H1 (cell line): ENCODE results near the gene GPBP1. TPM values are rescaled to one million over a fixed set of nuclear protein-coding genes. Genes with fewer than 3 reads are reported as not detected.

ENCODE experiments used
- CTCF ChIA-PET: fragments of 300-600 bp; sonication (Branson Sonifier 250); formaldehyde crosslinking; loops from one replicate; lab custom pipeline; 2021; ENCODE audit not compliant: partially characterized antibody; lab: Charles Lee
- POLR2A ChIA-PET: fragments of 300-600 bp; sonication (Branson Sonifier 250); formaldehyde crosslinking; loops from one replicate; lab custom pipeline; 2021; ENCODE audit warnings: inconsistent platforms; ENCODE audit not compliant: partially characterized antibody; lab: Charles Lee
- DNase-seq, 2 experiments: peaks; one replicate each; pipeline versions ENCODE4 v3.0.0 to v3.0.0-alpha.2; 2010 to 2022; ENCODE audit warnings: low spot score in 2 of 2, low read depth in 1 of 2, mixed read lengths in 1 of 2
- FAIRE-seq: peaks from 2 replicates; lab custom pipeline; 2011; peaks lifted over from hg19 to GRCh38; lab: Jason Lieb, UNC
- H2AFZ ChIP-seq: 2 replicates; pipeline ENCODE4 v1.8.1; 2012; ENCODE audit warnings: low read length, inconsistent platforms
- H2AK5ac ChIP-seq: 2 replicates; pipeline ENCODE4 v1.6.1; 2013; ENCODE audit warnings: low read depth, low read length
- H2BK120ac ChIP-seq: replicated peaks from 2 replicates; pipeline ENCODE3; 2013; ENCODE audit warnings: low read depth, low read length, inconsistent platforms
- H2BK12ac ChIP-seq: 2 replicates; pipeline ENCODE4 v1.6.1; 2013; ENCODE audit warnings: low read depth, low read length
- H2BK15ac ChIP-seq: 2 replicates; pipeline ENCODE4 v1.6.1; 2013; ENCODE audit warnings: low read length
- H2BK20ac ChIP-seq: 2 replicates; pipeline ENCODE4 v1.6.1; 2013; ENCODE audit warnings: low read length
- H2BK5ac ChIP-seq: 2 replicates; pipeline ENCODE4 v1.6.1; 2013; ENCODE audit warnings: low read depth, low read length
- H3K14ac ChIP-seq: 2 replicates; pipeline ENCODE4 v1.6.1; 2013; ENCODE audit warnings: inconsistent platforms; ENCODE audit not compliant: insufficient read length
- H3K18ac ChIP-seq: 2 replicates; pipeline ENCODE4 v1.6.1; 2013; ENCODE audit warnings: low read length; ENCODE audit errors: extremely low read depth
- H3K23ac ChIP-seq: 2 replicates; pipeline ENCODE4 v1.6.1; 2013; ENCODE audit warnings: inconsistent platforms; ENCODE audit not compliant: insufficient read length
- H3K23me2 ChIP-seq: 2 replicates; pipeline ENCODE4 v1.6.1; 2013; ENCODE audit warnings: low read depth, low read length
- H3K27ac ChIP-seq: 2 replicates; pipeline ENCODE4 v1.6.1; 2011; ENCODE audit warnings: low read depth, low read length, inconsistent platforms
- H3K27me3 ChIP-seq, 4 experiments: replicated peaks in 1 of 4; 1 replicate in 1 of 4; 2 replicates in 3 of 4; pipeline versions ENCODE4 v1.6.1 to v1.8.1; 2011 to 2013; ENCODE audit warnings: low read length in 3 of 4, mild to moderate bottlenecking in 3 of 4, inconsistent platforms in 2 of 4, mixed read lengths in 2 of 4, moderate library complexity in 1 of 4; ENCODE audit not compliant: control insufficient read depth in 3 of 4, insufficient read depth in 3 of 4; ENCODE audit errors: extremely low read depth in 1 of 4
- H3K36me3 ChIP-seq, 4 experiments: 2 replicates each; pipeline versions ENCODE4 v1.6.1 to v1.8.1; 2011 to 2013; ENCODE audit warnings: mild to moderate bottlenecking in 4 of 4, low read length in 3 of 4, moderate library complexity in 2 of 4, control low read depth in 1 of 4, inconsistent platforms in 1 of 4; ENCODE audit not compliant: insufficient read depth in 4 of 4, control insufficient read depth in 2 of 4
- H3K4ac ChIP-seq: replicated peaks from 2 replicates; pipeline ENCODE3; 2013; ENCODE audit warnings: low read length, low read depth, mixed read lengths, inconsistent platforms; ENCODE audit not compliant: insufficient read length
- H3K4me1 ChIP-seq, 4 experiments: replicated peaks in 1 of 4; 1 replicate in 1 of 4; 2 replicates in 3 of 4; pipeline versions ENCODE4 v1.6.1 to v1.8.1; 2011 to 2013; ENCODE audit warnings: low read length in 3 of 4, inconsistent platforms in 2 of 4, mixed read lengths in 1 of 4; ENCODE audit not compliant: insufficient read depth in 4 of 4, control insufficient read depth in 3 of 4
- H3K4me2 ChIP-seq, 2 experiments: 2 replicates each; pipeline versions ENCODE4 v1.6.1 to v1.8.1; 2011 to 2013; ENCODE audit warnings: low read depth in 2 of 2, low read length in 2 of 2, control low read depth in 1 of 2, inconsistent platforms in 1 of 2, mild to moderate bottlenecking in 1 of 2; ENCODE audit not compliant: insufficient read depth in 1 of 2
- H3K4me3 ChIP-seq, 4 experiments: fragments of 200-600, 300-600 bp in 1 of 4; sonication (generic), shearing (Covaris generic), sonication (Bioruptor Twin) in 1 of 4; 2 replicates each; pipeline versions ENCODE4 v1.5.1 to v1.8.1; 2011 to 2016; ENCODE audit warnings: low read length in 4 of 4, low read depth in 3 of 4, control low read depth in 2 of 4, inconsistent platforms in 2 of 4, mild to moderate bottlenecking in 2 of 4, mixed read lengths in 1 of 4, moderate library complexity in 1 of 4; ENCODE audit not compliant: insufficient read depth in 2 of 4; ENCODE audit errors: extremely low read depth in 1 of 4
- H3K56ac ChIP-seq: replicated peaks from 2 replicates; pipeline ENCODE3; 2013; ENCODE audit warnings: low read depth, mild to moderate bottlenecking, mixed read lengths, low read length, inconsistent platforms; ENCODE audit not compliant: insufficient read length
- H3K79me1 ChIP-seq: 2 replicates; pipeline ENCODE4 v1.6.1; 2013; ENCODE audit warnings: low read depth, low read length, control low read depth
- H3K79me2 ChIP-seq, 2 experiments: 2 replicates each; pipeline versions ENCODE4 v1.6.1 to v1.8.1; 2012 to 2013; ENCODE audit warnings: low read length in 2 of 2, mild to moderate bottlenecking in 2 of 2, inconsistent platforms in 1 of 2; ENCODE audit not compliant: insufficient read depth in 2 of 2, control insufficient read depth in 1 of 2
- H3K9ac ChIP-seq, 4 experiments: replicated peaks in 1 of 4; 1 replicate in 1 of 4; 2 replicates in 3 of 4; pipeline versions ENCODE4 v1.6.1 to v1.8.1; 2011 to 2013; ENCODE audit warnings: low read depth in 3 of 4, low read length in 3 of 4, control low read depth in 2 of 4, mild to moderate bottlenecking in 2 of 4, moderate library complexity in 2 of 4, inconsistent platforms in 1 of 4; ENCODE audit errors: extremely low read depth in 1 of 4
- H3K9me3 ChIP-seq, 2 experiments: 2 replicates each; pipeline versions ENCODE4 v1.6.1 to v1.8.1; 2012 to 2013; ENCODE audit warnings: mild to moderate bottlenecking in 2 of 2, moderate library complexity in 2 of 2, control low read depth in 1 of 2, inconsistent platforms in 1 of 2, low read depth in 1 of 2, low read length in 1 of 2, mixed read lengths in 1 of 2; ENCODE audit not compliant: insufficient read depth in 2 of 2
- H4K20me1 ChIP-seq, 2 experiments: replicated peaks in 1 of 2; 2 replicates each; pipeline versions ENCODE3 to v1.8.1; 2011 to 2013; ENCODE audit warnings: inconsistent platforms in 2 of 2, low read length in 2 of 2, mild to moderate bottlenecking in 1 of 2; ENCODE audit not compliant: insufficient read depth in 2 of 2, control insufficient read depth in 1 of 2
- H4K5ac ChIP-seq: 2 replicates; pipeline ENCODE4 v1.6.1; 2013; ENCODE audit warnings: low read length, low read depth, mixed read lengths, inconsistent platforms; ENCODE audit not compliant: insufficient read length
- H4K8ac ChIP-seq: 2 replicates; pipeline ENCODE4 v1.8.0; 2013; ENCODE audit warnings: mild to moderate bottlenecking, moderate library complexity, low read length, inconsistent platforms; ENCODE audit not compliant: insufficient read depth; ENCODE audit errors: extremely low read depth
- H4K91ac ChIP-seq: replicated peaks from 2 replicates; pipeline ENCODE3; 2013; ENCODE audit warnings: low read length, mixed read lengths, inconsistent platforms; ENCODE audit not compliant: insufficient read length
- CTBP2 ChIP-seq: IDR thresholded peaks from 2 replicates; pipeline ENCODE4 v1.7.0; 2011; ENCODE audit warnings: borderline replicate concordance, mild to moderate bottlenecking, moderate library complexity, mixed read lengths, low read length; ENCODE audit not compliant: insufficient read depth, insufficient read length
- E2F6 ChIP-seq: IDR thresholded peaks from 2 replicates; pipeline ENCODE4 v1.6.1; 2012; ENCODE audit warnings: inconsistent platforms
- HDAC2 ChIP-seq, 2 experiments: fragments of 300-600 bp in 1 of 2; sonication (generic) in 1 of 2; IDR thresholded peaks; 2 replicates each; pipeline ENCODE4 v1.6.1; 2011 to 2012; ENCODE audit warnings: low read depth in 2 of 2, low read length in 2 of 2, mild to moderate bottlenecking in 2 of 2, moderate library complexity in 2 of 2, borderline replicate concordance in 1 of 2, inconsistent platforms in 1 of 2
- HDAC6 ChIP-seq: IDR thresholded peaks from one replicate; pipeline ENCODE4 v1.7.1; 2012; ENCODE audit warnings: low read depth, mild to moderate bottlenecking, inconsistent platforms, low read length, moderate library complexity
- SAP30 ChIP-seq: fragments of 300-600 bp; sonication (generic); IDR thresholded peaks from 2 replicates; pipeline ENCODE4 v1.7.1; 2012; ENCODE audit warnings: low read length, moderate library complexity, mild to moderate bottlenecking, inconsistent platforms; ENCODE audit not compliant: insufficient read depth, insufficient replicate concordance
- SUZ12 ChIP-seq: fragments of 200-600 bp; sonication (generic); IDR thresholded peaks from 2 replicates; pipeline ENCODE4 v1.6.1; 2012; ENCODE audit warnings: mild to moderate bottlenecking, inconsistent platforms, low read length, moderate library complexity, mixed read lengths
- TBP ChIP-seq: IDR thresholded peaks from 2 replicates; pipeline ENCODE4 v1.6.1; 2011; ENCODE audit warnings: low read depth, low read length, improper control_type of control experiment
- TEAD4 ChIP-seq: IDR thresholded peaks from 2 replicates; pipeline ENCODE4 v1.6.1; 2012; ENCODE audit warnings: low read depth, low read length, inconsistent platforms, mixed read lengths
- WGBS, 2 experiments: shearing (Covaris generic) in 1 of 2; methylation state at CpG; one replicate each; pipeline versions ENCODE4 v1.1.6 to v1.1.7; 2013 to 2015; ENCODE audit warnings: low lambda C conversion rate in 2 of 2, mixed read lengths in 2 of 2, inconsistent platforms in 1 of 2, low coverage in 1 of 2, missing lambda C conversion rate in 1 of 2; ENCODE audit not compliant: insufficient replicate concordance in 2 of 2, insufficient coverage in 1 of 2, insufficient read length in 1 of 2; ENCODE audit errors: extremely low coverage in 1 of 2, missing lambda C conversion rate in 1 of 2; 5-methylcytosine and 5-hydroxymethylcytosine counted together
- polyA plus RNA-seq, 7 experiments: library from polyadenylated mRNA; depleted of rRNA in 3 of 7; stranded (reverse) in 5 of 7; unstranded in 2 of 7; fragments of >200 nt in 5 of 7; fragments of 200-250 nt in 2 of 7; gene quantifications; 1 replicate in 5 of 7; 2 replicates in 1 of 7; 4 replicates in 1 of 7; pipeline versions ENCODE4 v1.2.1 to v1.2.3, GENCODE V29; 2011 to 2013; ENCODE audit warnings: missing spikeins in 2 of 7, mixed read lengths in 2 of 7
- total RNA-seq: library from RNA; stranded (reverse); fragmentation: NEBNext Ultra II Directional; extraction: Animal tissue kit (Norgen Biotek cat#: 25700); gene quantifications from 2 replicates; pipeline ENCODE4 v1.2.1, GENCODE V29; 2021
- TF ChIP-seq, protein P1 (sequence below), 3 experiments: IDR thresholded peaks; 1 replicate in 2 of 3; 2 replicates in 1 of 3; pipeline versions ENCODE4 v1.5.1 to v1.6.1; 2011; ENCODE audit warnings: low read length in 3 of 3, mild to moderate bottlenecking in 3 of 3, inconsistent platforms in 2 of 3, low read depth in 1 of 3, moderate library complexity in 1 of 3; ENCODE audit not compliant: insufficient read depth in 1 of 3; ENCODE audit errors: control extremely low read depth in 1 of 3

The GPBP1 gene
- total and polyA plus RNA-seq, 2 of the 8 experiments (the other 6 are each of a cell fraction or from before 2014, with no cell fraction given), result 29.2 to 108 TPM

GRCh38 chr5:57246426-57246825 is 72.6 kb downstream of the GPBP1 start:
- H3K23me2 ChIP-seq, result no peaks in the 10 kb centered on the region
- no peaks in the 10 kb centered on the region; a peak in 1 of 7 replicates for H3K4me1 ChIP-seq
- H3K18ac ChIP-seq, result no peak overlapping the region
- H3K79me2 ChIP-seq, result peaks cover 0 to 12% of the 10 kb centered on the region in 2 experiments; a peak in 2 of 4 replicates
- H3K14ac ChIP-seq, result no peak overlapping the region
- peaks cover 0 to 2% of the 10 kb centered on the region in 2 experiments for H4K20me1 ChIP-seq
- H3K79me1 ChIP-seq, result no peaks in the 10 kb centered on the region
- H3K4me3 ChIP-seq, result no peak overlapping the region
- H3K9me3 ChIP-seq, result no peaks in the 10 kb centered on the region
- peaks cover 8 to 58% (median 38%) of the 10 kb centered on the region in 4 experiments for H3K36me3 ChIP-seq
- H3K56ac ChIP-seq, result no peak overlapping the region
- ChIA-PET POLR2A (interaction anchor here (1.2 kb wide), 1 partner anchor 8 kb away, joined by 3 read pairs; no protein-coding TSS in a partner anchor), CTCF (interaction anchor here (0.7 to 0.8 kb wide), 2 partner anchors 32 to 36 kb away, joined by 3 read pairs; no protein-coding TSS in a partner anchor)
- no peak overlapping the region for H2BK20ac ChIP-seq
- H3K27me3 ChIP-seq, result no peaks in the 10 kb centered on the region
- DNase-seq, result no peak
- 100% methylated on average over 2 of the region's 2 CpGs; no CpG with 5 or more reads in 1 of the 2 experiments for WGBS, 2 experiments
- H3K27ac ChIP-seq, result no peak overlapping the region
- no peak overlapping the region for H2BK5ac ChIP-seq
- no peak overlapping the region for H2BK12ac ChIP-seq
- no peak overlapping the region for H3K23ac ChIP-seq
- FAIRE-seq, result no peak
- H2AK5ac ChIP-seq, result no peak overlapping the region
- H2BK15ac ChIP-seq, result no peak overlapping the region
- H2BK120ac ChIP-seq, result no peak overlapping the region
- H2AFZ ChIP-seq, result no peak overlapping the region
- H3K4ac ChIP-seq, result no peak overlapping the region
- H4K91ac ChIP-seq, result no peak overlapping the region
- no peak overlapping the region for H4K5ac ChIP-seq
- H3K9ac ChIP-seq, result no peak overlapping the region
- no peak overlapping the region for H3K4me2 ChIP-seq
- H4K8ac ChIP-seq, result no peak overlapping the region
- no peak for TF ChIP-seq HDAC2 (IDR thresholded peaks at IDR 0.05; ENCODE audit: borderline replicate concordance in 1 of 2, low read depth in 2 of 2, low read length in 2 of 2)
- TF ChIP-seq SUZ12, result no peak
- TF ChIP-seq, protein P1, sequence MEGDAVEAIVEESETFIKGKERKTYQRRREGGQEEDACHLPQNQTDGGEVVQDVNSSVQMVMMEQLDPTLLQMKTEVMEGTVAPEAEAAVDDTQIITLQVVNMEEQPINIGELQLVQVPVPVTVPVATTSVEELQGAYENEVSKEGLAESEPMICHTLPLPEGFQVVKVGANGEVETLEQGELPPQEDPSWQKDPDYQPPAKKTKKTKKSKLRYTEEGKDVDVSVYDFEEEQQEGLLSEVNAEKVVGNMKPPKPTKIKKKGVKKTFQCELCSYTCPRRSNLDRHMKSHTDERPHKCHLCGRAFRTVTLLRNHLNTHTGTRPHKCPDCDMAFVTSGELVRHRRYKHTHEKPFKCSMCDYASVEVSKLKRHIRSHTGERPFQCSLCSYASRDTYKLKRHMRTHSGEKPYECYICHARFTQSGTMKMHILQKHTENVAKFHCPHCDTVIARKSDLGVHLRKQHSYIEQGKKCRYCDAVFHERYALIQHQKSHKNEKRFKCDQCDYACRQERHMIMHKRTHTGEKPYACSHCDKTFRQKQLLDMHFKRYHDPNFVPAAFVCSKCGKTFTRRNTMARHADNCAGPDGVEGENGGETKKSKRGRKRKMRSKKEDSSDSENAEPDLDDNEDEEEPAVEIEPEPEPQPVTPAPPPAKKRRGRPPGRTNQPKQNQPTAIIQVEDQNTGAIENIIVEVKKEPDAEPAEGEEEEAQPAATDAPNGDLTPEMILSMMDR (IDR thresholded peaks at IDR 0.05; ENCODE audit: control extremely low read depth in 1 of 3, insufficient read depth in 1 of 3, low read depth in 1 of 3, low read length in 3 of 3), result no peak
- TF ChIP-seq TBP, result no peak
- no peak for TF ChIP-seq SAP30
- TF ChIP-seq CTBP2, result no peak
- TF ChIP-seq TEAD4, result no peak
- TF ChIP-seq E2F6, result no peak
- no peak for TF ChIP-seq HDAC6
